HG03378 (cell line): Measurements from ENCODE around the gene WSCD1.

Experiments used
- ATAC-seq: cut with Tn5 transposase; IDR thresholded peaks from one replicate; pipeline ENCODE4 v1.9.1; 2021; ENCODE audit warnings: mild to moderate bottlenecking, moderate library complexity; ENCODE audit not compliant: unreplicated experiment

The WSCD1 gene

DNA sequence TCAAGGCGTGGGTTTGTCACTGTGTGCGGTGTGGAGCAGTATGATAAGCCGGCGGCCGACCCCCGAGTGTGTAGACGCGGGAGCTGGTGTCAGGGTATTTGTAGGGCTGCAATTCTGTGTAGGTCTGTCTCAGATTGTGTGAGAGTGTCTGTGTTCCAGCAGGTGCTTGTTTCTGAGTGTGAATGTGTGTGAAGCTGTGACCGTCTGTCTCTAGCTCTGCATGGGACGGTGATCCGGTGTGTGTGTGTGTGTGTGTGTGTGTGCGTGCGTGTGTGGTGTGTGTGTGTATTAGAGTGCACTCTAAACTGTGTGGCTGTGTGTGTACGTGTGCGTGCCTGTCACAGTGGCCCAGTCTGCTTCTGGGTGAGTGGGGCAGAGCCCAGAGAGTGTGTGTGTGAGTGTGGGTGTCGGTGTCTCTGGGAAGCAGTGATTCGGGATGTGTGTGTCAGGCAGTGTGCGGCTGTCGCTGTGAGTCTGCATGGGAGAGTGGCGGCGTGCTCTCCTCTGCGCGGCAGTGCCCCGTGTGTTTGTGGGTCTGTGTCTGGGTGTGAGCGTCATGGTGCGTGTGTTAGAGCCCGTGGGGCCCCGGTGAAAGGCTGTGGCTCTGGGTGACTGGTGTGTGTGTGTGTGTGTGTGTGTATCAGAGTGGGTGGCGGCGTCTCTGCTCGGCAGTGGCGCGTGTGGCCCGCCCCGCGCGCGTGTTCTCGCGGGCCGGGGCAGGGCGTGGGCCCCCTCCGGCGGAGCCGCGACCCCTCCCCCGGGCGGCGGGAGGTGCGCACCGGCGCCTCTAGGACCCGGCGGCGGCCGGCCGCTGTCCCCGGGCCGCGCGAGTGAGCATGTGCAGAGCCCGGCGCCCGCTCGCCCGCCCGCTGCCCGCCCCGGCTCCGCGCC lies at the start of gene WSCD1:
Gene WSCD1 (plus strand): TSS at position 841 of the 891 bp plus-strand sequence. CDS start 10,280 bp downstream, outside the sequence.
- no peak for ATAC-seq

GRCh38 chr17:6021011-6021400 lies 49.2 kb upstream of the WSCD1 start:
- no peak for ATAC-seq

GRCh38 chr17:6021627-6022026 lies 48.6 kb upstream of the WSCD1 start:
- ATAC-seq: no peak

GRCh38 chr17:6023036-6023831 lies 46.9 kb upstream of the WSCD1 start:
- ATAC-seq: no peak

DNA sequence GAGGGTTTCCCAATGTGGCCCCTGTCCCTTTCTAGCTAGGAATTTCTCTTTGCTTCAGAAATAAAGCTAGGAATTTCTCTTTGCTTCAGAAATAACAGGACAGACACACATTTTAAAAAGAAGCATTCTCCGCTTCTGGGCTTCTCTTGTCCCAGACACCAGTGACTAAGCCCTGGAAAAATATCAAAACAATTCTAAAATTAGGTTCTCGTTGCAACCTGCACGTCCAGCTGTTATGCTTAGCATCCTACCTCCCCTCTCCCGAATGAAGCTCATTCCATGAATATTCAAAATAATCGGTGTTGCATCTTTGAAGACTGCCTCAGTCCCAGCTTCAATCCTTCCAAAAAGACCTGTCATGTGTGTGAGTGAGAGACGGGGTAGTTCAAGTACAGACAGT lies 45.6 kb upstream of the WSCD1 start:
- ATAC-seq: no peak

DNA sequence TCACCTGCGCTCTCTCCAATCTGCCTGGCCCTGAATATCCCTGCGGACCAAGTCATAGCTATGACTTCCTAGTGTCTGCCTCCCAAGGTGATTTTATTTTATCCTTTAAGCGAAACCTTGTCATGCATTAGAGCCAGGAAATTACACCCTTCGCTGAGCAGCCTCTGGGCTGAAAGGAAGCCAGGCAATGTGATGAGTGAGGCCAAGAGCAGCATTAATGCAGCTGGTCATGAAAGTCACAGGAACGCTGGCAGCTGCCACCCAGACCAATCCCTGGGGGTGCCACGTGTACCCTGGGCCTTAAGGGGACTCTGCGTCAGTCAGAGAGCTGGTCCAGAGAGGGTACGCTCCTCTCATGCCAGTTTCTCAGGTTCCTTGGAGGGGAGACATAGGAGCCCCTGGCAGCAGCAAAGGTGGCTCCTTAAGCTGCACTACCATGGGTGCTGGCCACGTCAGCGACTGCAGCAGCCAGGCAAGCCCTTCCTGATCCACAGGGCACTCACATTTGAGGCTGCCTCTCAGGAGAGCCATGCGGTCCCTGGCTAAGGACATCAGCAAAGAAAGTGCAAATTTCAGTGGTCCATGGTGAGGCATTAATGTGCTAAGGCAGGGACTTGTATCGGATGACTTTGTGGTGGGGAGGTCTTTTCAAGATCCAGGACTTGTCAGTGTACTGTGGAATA lies 42.7 kb upstream of the WSCD1 start:
- no peak for ATAC-seq

- ATAC-seq: no peak
Observed at GRCh38 chr17:6028294-6028693, 41.9 kb upstream of the WSCD1 start.

GRCh38 chr17:6035801-6036394 lies 34.3 kb upstream of the WSCD1 start:
- no peak for ATAC-seq

DNA sequence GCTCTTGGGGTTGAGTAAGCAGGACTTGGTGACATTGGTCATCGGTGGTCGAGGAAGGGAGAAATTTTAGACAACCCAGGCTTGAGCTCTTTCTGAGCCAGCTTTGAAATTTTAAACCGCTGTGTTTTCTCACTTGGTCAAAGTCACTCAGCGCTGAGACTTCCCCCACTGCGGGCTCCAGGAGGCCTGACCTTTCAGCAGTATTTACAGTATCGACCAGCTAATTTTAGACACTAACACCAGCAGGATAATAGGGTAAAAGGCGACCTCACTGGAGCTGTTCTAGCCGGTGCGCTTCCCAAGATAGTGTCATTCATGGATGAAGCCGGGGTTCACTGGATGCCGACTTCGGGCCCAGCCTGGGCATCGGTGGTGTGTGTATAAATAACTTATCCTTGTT lies 29.7 kb upstream of the WSCD1 start:
- ATAC-seq: no peak

- ATAC-seq: no peak
Observed at GRCh38 chr17:6041246-6041645, 28.9 kb upstream of the WSCD1 start.

GRCh38 chr17:6043405-6043804 lies 26.8 kb upstream of the WSCD1 start:
- no peak for ATAC-seq

DNA sequence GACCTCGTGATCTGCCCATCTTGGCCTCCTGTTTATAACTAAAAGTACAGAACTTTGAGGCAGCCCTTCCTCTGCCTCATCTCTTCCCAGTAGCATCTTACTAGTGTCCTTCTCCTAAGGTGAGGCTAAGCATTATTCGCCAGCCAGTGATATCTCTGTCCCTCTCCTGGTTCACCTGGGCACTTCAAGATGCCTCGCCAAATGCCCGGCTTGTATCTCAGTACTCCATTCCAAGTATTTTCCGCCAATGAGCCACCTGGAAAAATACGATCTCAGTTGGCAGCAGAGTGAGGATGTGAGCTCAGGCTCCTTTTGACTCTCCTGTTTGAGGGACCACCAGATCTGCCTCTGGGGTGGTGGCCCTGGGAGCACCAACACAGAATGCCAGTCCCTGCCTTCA lies 25.9 kb upstream of the WSCD1 start:
- ATAC-seq: no peak

GRCh38 chr17:6045621-6046357 lies 24.4 kb upstream of the WSCD1 start:
- no peak for ATAC-seq

DNA sequence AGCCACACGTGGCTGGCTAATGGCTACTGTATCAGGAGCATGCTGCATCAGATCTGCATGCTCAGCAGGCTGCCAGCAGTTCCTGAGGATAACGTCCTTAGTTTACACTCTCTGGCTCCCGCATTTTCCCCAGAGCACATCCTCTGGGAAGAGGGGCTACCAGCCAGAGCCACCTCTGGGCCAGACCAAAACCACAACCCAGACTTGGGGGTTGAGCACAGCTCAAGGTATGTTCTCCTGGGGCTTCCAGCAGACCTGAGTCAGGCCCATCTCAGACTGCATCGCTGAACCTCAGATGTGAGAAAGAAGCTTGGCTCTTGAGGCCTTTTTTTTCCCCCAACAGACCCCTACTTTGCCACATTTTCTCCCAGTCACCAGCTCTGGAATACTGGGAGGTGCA lies 23.7 kb upstream of the WSCD1 start:
- no peak for ATAC-seq

GRCh38 chr17:6046931-6047330 lies 23.2 kb upstream of the WSCD1 start:
- ATAC-seq: no peak

- ATAC-seq: no peak
Observed at GRCh38 chr17:6047966-6048365, 22.2 kb upstream of the WSCD1 start.

DNA sequence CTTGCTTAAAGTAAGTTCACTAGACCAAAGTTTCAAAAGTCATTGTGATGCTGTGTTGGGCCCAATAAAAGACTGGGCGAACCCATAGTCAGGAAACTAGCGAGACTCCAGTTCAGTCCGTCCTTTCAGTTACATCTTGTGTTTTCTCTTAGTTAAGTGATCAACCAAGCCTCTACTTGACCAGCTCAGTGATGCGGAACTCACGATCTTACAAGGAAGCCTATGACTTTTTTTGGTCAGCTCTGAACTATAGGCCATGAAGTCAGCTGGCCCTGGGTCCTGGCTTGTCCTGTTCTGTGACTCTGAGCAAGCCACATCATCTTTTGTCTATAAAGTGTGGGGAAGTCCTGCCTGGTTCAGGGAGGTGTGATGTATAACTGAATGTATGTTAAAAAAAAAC lies 21.7 kb upstream of the WSCD1 start:
- ATAC-seq: no peak

- ATAC-seq: no peak
Observed at GRCh38 chr17:6052926-6053325, 17.3 kb upstream of the WSCD1 start.

DNA sequence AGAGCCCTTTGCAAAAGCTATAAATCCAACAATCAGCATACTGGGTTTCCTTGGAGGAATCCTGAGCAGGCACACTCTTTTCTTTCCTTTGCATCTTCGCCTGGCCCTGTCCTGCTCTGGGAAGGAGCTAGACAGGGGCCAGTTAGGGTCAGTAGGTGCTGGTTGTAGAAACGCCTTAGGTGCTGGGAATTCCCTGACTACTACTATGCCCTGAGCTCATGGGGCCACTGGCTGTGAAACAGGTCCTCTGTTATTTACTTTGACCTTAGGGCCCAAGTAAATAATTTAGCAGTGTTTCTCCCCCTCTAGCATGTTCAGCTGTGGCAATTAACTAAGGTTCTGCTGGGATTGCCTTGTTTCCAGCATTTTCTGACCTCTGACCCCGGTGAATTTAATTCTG lies 15.8 kb upstream of the WSCD1 start:
- ATAC-seq: no peak

- ATAC-seq: no peak
Observed at GRCh38 chr17:6056104-6056503, 14.1 kb upstream of the WSCD1 start.
